HEK293 (cell line): ENCODE results near the gene PLCL2.

Experiments used
- CTCF ChIP-seq: fragments of 450-650 bp; formaldehyde crosslinking; IDR thresholded peaks from 2 replicates; pipeline ENCODE4 v1.5.1; 2016; ENCODE audit warnings: missing biosample characterization, missing genetic modification characterization
- PATZ1 ChIP-seq: fragments of 450-650 bp; formaldehyde crosslinking; IDR thresholded peaks from 2 replicates; pipeline ENCODE4 v1.5.1; 2016; ENCODE audit warnings: missing biosample characterization, missing genetic modification characterization
- PRDM1 ChIP-seq: fragments of 450-650 bp; formaldehyde crosslinking; IDR thresholded peaks from 2 replicates; pipeline ENCODE4; 2016; ENCODE audit warnings: missing biosample characterization, missing genetic modification characterization
- REST ChIP-seq: fragments of 450-650 bp; formaldehyde crosslinking; IDR thresholded peaks from 2 replicates; pipeline ENCODE4 v1.5.1; 2016; ENCODE audit warnings: missing biosample characterization, missing genetic modification characterization
- ZBTB17 ChIP-seq: fragments of 450-650 bp; formaldehyde crosslinking; IDR thresholded peaks from 2 replicates; pipeline ENCODE4 v1.5.1; 2016; ENCODE audit warnings: missing biosample characterization, missing genetic modification characterization
- ZFP69B ChIP-seq: fragments of 450-650 bp; formaldehyde crosslinking; IDR thresholded peaks from 2 replicates; pipeline ENCODE4 v1.5.1; 2016; ENCODE audit warnings: missing biosample characterization, missing genetic modification characterization
- ZNF121 ChIP-seq: fragments of 450-650 bp; formaldehyde crosslinking; IDR thresholded peaks from 2 replicates; pipeline ENCODE4 v1.5.1; 2016; ENCODE audit warnings: missing biosample characterization, missing genetic modification characterization
- ZNF140 ChIP-seq: fragments of 450-650 bp; formaldehyde crosslinking; IDR thresholded peaks from 2 replicates; pipeline ENCODE4 v1.5.1; 2016; ENCODE audit warnings: missing biosample characterization, missing genetic modification characterization
- ZNF274 ChIP-seq, 2 experiments: fragments of 200-500 bp in 1 of 2; fragments of 450-650 bp in 1 of 2; sonication (Bioruptor generic) in 1 of 2; formaldehyde crosslinking in 1 of 2; IDR thresholded peaks; 2 replicates each; pipeline versions ENCODE4 v1.5.1 to v1.6.1; 2014 to 2016; ENCODE audit warnings: borderline replicate concordance in 1 of 2, inconsistent platforms in 1 of 2, low read length in 1 of 2, missing biosample characterization in 1 of 2, missing genetic modification characterization in 1 of 2
- ZNF530 ChIP-seq: fragments of 450-650 bp; formaldehyde crosslinking; IDR thresholded peaks from 2 replicates; pipeline ENCODE4 v1.5.1; 2016; ENCODE audit warnings: low read depth, missing biosample characterization, missing genetic modification characterization
- ZNF580 ChIP-seq: fragments of 450-650 bp; formaldehyde crosslinking; IDR thresholded peaks from 2 replicates; pipeline ENCODE4 v1.5.1; 2016; ENCODE audit warnings: missing biosample characterization, missing genetic modification characterization
- ZNF777 ChIP-seq: fragments of 450-650 bp; formaldehyde crosslinking; IDR thresholded peaks from 2 replicates; pipeline ENCODE4 v1.5.1; 2017; ENCODE audit warnings: missing biosample characterization, missing genetic modification characterization, borderline replicate concordance
- ZNF830 ChIP-seq: fragments of 450-650 bp; IDR thresholded peaks from 2 replicates; pipeline ENCODE4 v1.5.0; 2018; ENCODE audit warnings: missing biosample characterization, missing genetic modification characterization, low read depth, mild to moderate bottlenecking, moderate library complexity
- ZNF837 ChIP-seq: fragments of 450-650 bp; formaldehyde crosslinking; IDR thresholded peaks from 2 replicates; pipeline ENCODE4 v1.5.1; 2016; ENCODE audit warnings: missing biosample characterization, missing genetic modification characterization

GRCh38 chr3:17050071-17050470, 165.3 kb downstream of the PLCL2 start:
- TF ChIP-seq ZNF830 (tag by site-specific recombination) (no peak), ZNF274 (IDR thresholded peaks at IDR 0.05; ENCODE audit: low read length) (no peak), ZNF274 (tag by site-specific recombination; IDR thresholded peaks at IDR 0.05; ENCODE audit: borderline replicate concordance) (no peak), ZFP69B (no peak), ZNF530 (tag by site-specific recombination) (no peak), ZNF121 (no peak), ZBTB17 (tag by site-specific recombination) (no peak), ZNF140 (tag by site-specific recombination) (no peak), ZNF777 (tag by site-specific recombination) (no peak), ZNF580 (tag by site-specific recombination) (no peak), CTCF (tag by site-specific recombination) (no peak), PRDM1 (tag by site-specific recombination) (no peak), REST (tag by site-specific recombination) (no peak), PATZ1 (tag by site-specific recombination) (no peak), ZNF837 (tag by site-specific recombination) (no peak)
